ENCODE results near the gene MGLL. TPM values are rescaled to one million over a fixed set of nuclear protein-coding genes. Genes with fewer than 3 reads are reported as not detected.

MGLL gene
- total and polyA plus RNA-seq, 9 donors = 4.5 to 22.4 (median 13.3) TPM

GRCh38 chr3:127678315-127678599, 144.1 kb downstream of the MGLL start:
- Histone ChIP-seq H3K4me1 (ENCODE audit: insufficient read depth) (no peaks in the 10 kb centered on the region), H3K36me3 (no peaks in the 10 kb centered on the region), H3K27me3 (no peaks in the 10 kb centered on the region), H3K9me3 (no peaks in the 10 kb centered on the region), H3K27ac (no peak overlapping the region), H3K4me3 (no peak overlapping the region)
- WGBS, 3 donors = 91 to 94% (median 92%) methylated on average over 8 of the region's 8 CpGs
- DNase-seq = peak in 1 of 5 donors; percentile 6
- no peak for TF ChIP-seq EP300 (IDR thresholded peaks at IDR 0.05)
- intact Hi-C loops (cut with DNase I) = loop anchor here in 1 of 4 donors (10.0 kb wide), 1 partner anchor 83 kb away; the partner anchor contains the start of genes MCM2 and TPRA1

GRCh38 chr3:127677541-127678314, 144.6 kb downstream of the MGLL start:
- Histone ChIP-seq H3K36me3 (no peaks in the 10 kb centered on the region), H3K27ac (no peak overlapping the region), H3K9me3 (no peaks in the 10 kb centered on the region), H3K4me1 (ENCODE audit: insufficient read depth) (no peaks in the 10 kb centered on the region), H3K4me3 (no peak overlapping the region), H3K27me3 (no peaks in the 10 kb centered on the region)
- TF ChIP-seq EP300 (IDR thresholded peaks at IDR 0.05) (no peak), CTCF (IDR thresholded peaks at IDR 0.05) (no peak)
- intact Hi-C loops (cut with DNase I) = loop anchor here in 1 of 4 donors (10.0 kb wide), 1 partner anchor 83 kb away; the partner anchor contains the start of genes MCM2 and TPRA1
- DNase-seq = peak in 3 of 5 donors; percentile 15 to 28 (median 16)
- 87 to 89% (median 88%) methylated on average over 17 of the region's 17 CpGs for WGBS, 3 donors

GRCh38 chr3:127676921-127677351, 145.4 kb downstream of the MGLL start:
- H3K27ac ChIP-seq = no peak overlapping the region
- intact Hi-C loops (cut with DNase I) = loop anchor here in 1 of 4 donors (10.0 kb wide), 1 partner anchor 82 kb away; the partner anchor contains the start of genes MCM2 and TPRA1
- WGBS, 3 donors = 91 to 94% (median 94%) methylated on average over 20 to 21 of the region's 21 CpGs
- no peaks in the 10 kb centered on the region for H3K4me1 ChIP-seq (ENCODE audit: insufficient read depth)
- H3K36me3 ChIP-seq = no peaks in the 10 kb centered on the region
- TF ChIP-seq CTCF (IDR thresholded peaks at IDR 0.05) = no peak
- TF ChIP-seq EP300 (IDR thresholded peaks at IDR 0.05) = no peak
- TF ChIP-seq POLR2A (IDR thresholded peaks at IDR 0.05) = no peak
- H3K27me3 ChIP-seq = no peaks in the 10 kb centered on the region
- H3K4me3 ChIP-seq = no peak overlapping the region
- no peaks in the 10 kb centered on the region for H3K9me3 ChIP-seq
- DNase-seq = peak in 3 of 5 donors; percentile 13 to 29 (median 15)

- intact Hi-C loops (cut with DNase I) = loop anchor here in 1 of 4 donors (10.0 kb wide), 1 partner anchor 82 kb away; the partner anchor contains the start of genes MCM2 and TPRA1
- Histone ChIP-seq H3K9me3 (no peaks in the 10 kb centered on the region), H3K4me3 (no peak overlapping the region), H3K4me1 (ENCODE audit: insufficient read depth) (peaks cover 5% of the 10 kb centered on the region), H3K36me3 (no peaks in the 10 kb centered on the region), H3K27ac (no peak overlapping the region), H3K27me3 (no peaks in the 10 kb centered on the region)
- DNase-seq = peak in 3 of 5 donors; percentile 17 to 24 (median 17)
- TF ChIP-seq CTCF (IDR thresholded peaks at IDR 0.05) (no peak), EP300 (IDR thresholded peaks at IDR 0.05) (no peak), POLR2A (IDR thresholded peaks at IDR 0.05) (no peak)
- WGBS, 3 donors = 77 to 85% (median 78%) methylated on average over 4 of the region's 4 CpGs
These were observed 145.9 kb downstream of the MGLL start for GRCh38 chr3:127676456-127676855.

Data from ovary (tissue), 9 donors.